ENCODE data around the gene CUBN.

GRCh38 chr10:16819026-16819425 is 310.6 kb downstream of the CUBN start:
- no peak for TF ChIP-seq CTCF (IDR thresholded peaks at IDR 0.05)
- TF ChIP-seq POLR2A (IDR thresholded peaks at IDR 0.05), result no peak
- TF ChIP-seq EP300 (IDR thresholded peaks at IDR 0.05), result no peak

All from tibial nerve (tissue), 4 donors.